HG03045 (cell line): ENCODE measurements around the gene TPM1.

Source experiments
- ATAC-seq: cut with Tn5 transposase; IDR thresholded peaks from one replicate; pipeline ENCODE4 v1.9.1; 2021; ENCODE audit warnings: mild to moderate bottlenecking, moderate library complexity; ENCODE audit not compliant: unreplicated experiment

Gene TPM1

GRCh38 chr15:63052961-63053698 is 10.6 kb downstream of the TPM1 start:
- no peak for ATAC-seq

- no peak for ATAC-seq
Observed at GRCh38 chr15:63054281-63054683, 11.7 kb downstream of the TPM1 start.

GRCh38 chr15:63054985-63055384 is 12.4 kb downstream of the TPM1 start:
- no peak for ATAC-seq

- ATAC-seq: no peak
Observed at GRCh38 chr15:63056829-63057228, 14.3 kb downstream of the TPM1 start.

- ATAC-seq: no peak
Observed at GRCh38 chr15:63057468-63058345, 15.2 kb downstream of the TPM1 start.

GRCh38 chr15:63059075-63059474 is 16.5 kb downstream of the TPM1 start:
- no peak for ATAC-seq

- no peak for ATAC-seq
Observed at GRCh38 chr15:63059573-63060216, 17.1 kb downstream of the TPM1 start.

- no peak for ATAC-seq
Observed at GRCh38 chr15:63060699-63061098, 18.2 kb downstream of the TPM1 start.

GRCh38 chr15:63061975-63062374 is 19.4 kb downstream of the TPM1 start:
- no peak for ATAC-seq

GRCh38 chr15:63063164-63063756 is 20.7 kb downstream of the TPM1 start:
- ATAC-seq: no peak

GRCh38 chr15:63063877-63064409 is 21.4 kb downstream of the TPM1 start:
- no peak for ATAC-seq

GRCh38 chr15:63065262-63066221 is 23.0 kb downstream of the TPM1 start:
- no peak for ATAC-seq

- no peak for ATAC-seq
Observed at GRCh38 chr15:63066272-63066671, 23.7 kb downstream of the TPM1 start.

GRCh38 chr15:63067306-63067705 is 24.8 kb downstream of the TPM1 start:
- no peak for ATAC-seq

- ATAC-seq: no peak
Observed at GRCh38 chr15:63067976-63068743, 25.6 kb downstream of the TPM1 start.

GRCh38 chr15:63069616-63070090 is 27.1 kb downstream of the TPM1 start:
- no peak for ATAC-seq

- no peak for ATAC-seq
Observed at GRCh38 chr15:63070681-63071129, 28.2 kb downstream of the TPM1 start.

GRCh38 chr15:63071288-63071909 is 28.9 kb downstream of the TPM1 start:
- no peak for ATAC-seq
